ENCODE data around the gene CDR2L.
"Not testable (repeated sequence)": the region's sequence is repeated elsewhere in the genome, so short reads cannot be mapped to it uniquely, and the experiment has no call there.

Gene CDR2L

GRCh38 chr17:75024686-75025397 is 37.4 kb downstream of the CDR2L start:
- Histone ChIP-seq H3K27ac (ENCODE audit: insufficient read depth, low read length, poor library complexity, severe bottlenecking) (no peak overlapping the region), H3K4me1 (ENCODE audit: control insufficient read depth, insufficient read depth, low read length, poor library complexity, severe bottlenecking) (no peaks in the 10 kb centered on the region), H3K36me3 (ENCODE audit: control insufficient read depth, insufficient read depth, low read length) (peaks cover 25% of the 10 kb centered on the region), H3K4me3 (ENCODE audit: insufficient read depth, low read depth, low read length, poor library complexity, severe bottlenecking) (no peak overlapping the region), H3K9me3 (ENCODE audit: control insufficient read depth, low read length) (no peaks in the 10 kb centered on the region), H3K27me3 (replicated peaks; ENCODE audit: control insufficient read depth, insufficient read depth, low read length, poor library complexity, severe bottlenecking) (no peaks in the 10 kb centered on the region)
- DNase-seq = no peak

GRCh38 chr17:75025398-75025734 is 37.9 kb downstream of the CDR2L start:
- peaks cover 20% of the 10 kb centered on the region for H3K36me3 ChIP-seq (ENCODE audit: control insufficient read depth, insufficient read depth, low read length)
- DNase-seq; H3K4me3 ChIP-seq (ENCODE audit: insufficient read depth, low read depth, low read length, poor library complexity, severe bottlenecking); H3K9me3 ChIP-seq (ENCODE audit: control insufficient read depth, low read length); H3K27me3 ChIP-seq (replicated peaks; ENCODE audit: control insufficient read depth, insufficient read depth, low read length, poor library complexity, severe bottlenecking); H3K4me1 ChIP-seq (ENCODE audit: control insufficient read depth, insufficient read depth, low read length, poor library complexity, severe bottlenecking); H3K27ac ChIP-seq (ENCODE audit: insufficient read depth, low read length, poor library complexity, severe bottlenecking): not testable (repeated sequence)

- not testable (repeated sequence) for H3K36me3 ChIP-seq (ENCODE audit: control insufficient read depth, insufficient read depth, low read length); DNase-seq; H3K4me1 ChIP-seq (ENCODE audit: control insufficient read depth, insufficient read depth, low read length, poor library complexity, severe bottlenecking)
Observed at GRCh38 chr17:75026650-75027049, 39.2 kb downstream of the CDR2L start.

GRCh38 chr17:75030161-75030560 is 42.7 kb downstream of the CDR2L start:
- no peak overlapping the region for H3K4me3 ChIP-seq (ENCODE audit: insufficient read depth, low read depth, low read length, poor library complexity, severe bottlenecking)
- no peak overlapping the region for H3K27ac ChIP-seq (ENCODE audit: insufficient read depth, low read length, poor library complexity, severe bottlenecking)
- no peaks in the 10 kb centered on the region for H3K36me3 ChIP-seq (ENCODE audit: control insufficient read depth, insufficient read depth, low read length)
- peaks cover 28% of the 10 kb centered on the region for H3K4me1 ChIP-seq (ENCODE audit: control insufficient read depth, insufficient read depth, low read length, poor library complexity, severe bottlenecking)
- H3K9me3 ChIP-seq (ENCODE audit: control insufficient read depth, low read length) = no peaks in the 10 kb centered on the region
- H3K27me3 ChIP-seq (replicated peaks; ENCODE audit: control insufficient read depth, insufficient read depth, low read length, poor library complexity, severe bottlenecking) = no peaks in the 10 kb centered on the region
- DNase-seq = no peak

More at GRCh38 chr17:75026650-75027049, 39.2 kb downstream of the CDR2L start:
- not testable (repeated sequence) for H3K27ac ChIP-seq (ENCODE audit: insufficient read depth, low read length, poor library complexity, severe bottlenecking); H3K27me3 ChIP-seq (replicated peaks; ENCODE audit: control insufficient read depth, insufficient read depth, low read length, poor library complexity, severe bottlenecking); H3K4me3 ChIP-seq (ENCODE audit: insufficient read depth, low read depth, low read length, poor library complexity, severe bottlenecking); H3K9me3 ChIP-seq (ENCODE audit: control insufficient read depth, low read length)

GRCh38 chr17:75031972-75032719 is 44.7 kb downstream of the CDR2L start:
- Histone ChIP-seq H3K27ac (ENCODE audit: insufficient read depth, low read length, poor library complexity, severe bottlenecking) (peak overlapping the region; percentile 65), H3K36me3 (ENCODE audit: control insufficient read depth, insufficient read depth, low read length) (no peaks in the 10 kb centered on the region), H3K4me3 (ENCODE audit: insufficient read depth, low read depth, low read length, poor library complexity, severe bottlenecking) (no peak overlapping the region), H3K9me3 (ENCODE audit: control insufficient read depth, low read length) (no peaks in the 10 kb centered on the region), H3K4me1 (ENCODE audit: control insufficient read depth, insufficient read depth, low read length, poor library complexity, severe bottlenecking) (peaks cover 43% of the 10 kb centered on the region), H3K27me3 (replicated peaks; ENCODE audit: control insufficient read depth, insufficient read depth, low read length, poor library complexity, severe bottlenecking) (no peaks in the 10 kb centered on the region)
- DNase-seq = peak; percentile 33 to 53 (median 43)

- peak overlapping the region; percentile 35 for H3K27ac ChIP-seq (ENCODE audit: insufficient read depth, low read length, poor library complexity, severe bottlenecking)
- H3K4me1 ChIP-seq (ENCODE audit: control insufficient read depth, insufficient read depth, low read length, poor library complexity, severe bottlenecking) = peaks cover 46% of the 10 kb centered on the region
- no peaks in the 10 kb centered on the region for H3K27me3 ChIP-seq (replicated peaks; ENCODE audit: control insufficient read depth, insufficient read depth, low read length, poor library complexity, severe bottlenecking)
- DNase-seq = no peak
- H3K36me3 ChIP-seq (ENCODE audit: control insufficient read depth, insufficient read depth, low read length) = no peaks in the 10 kb centered on the region
- no peaks in the 10 kb centered on the region for H3K9me3 ChIP-seq (ENCODE audit: control insufficient read depth, low read length)
- H3K4me3 ChIP-seq (ENCODE audit: insufficient read depth, low read depth, low read length, poor library complexity, severe bottlenecking) = peak overlapping the region; percentile 57
Observed at GRCh38 chr17:75032720-75033280, 45.4 kb downstream of the CDR2L start.

GRCh38 chr17:75033346-75034235 is 46.2 kb downstream of the CDR2L start:
- DNase-seq = peak; percentile 76 to 80 (median 78)
- Histone ChIP-seq H3K36me3 (ENCODE audit: control insufficient read depth, insufficient read depth, low read length) (peaks cover 4% of the 10 kb centered on the region), H3K27me3 (replicated peaks; ENCODE audit: control insufficient read depth, insufficient read depth, low read length, poor library complexity, severe bottlenecking) (no peaks in the 10 kb centered on the region), H3K4me3 (ENCODE audit: insufficient read depth, low read depth, low read length, poor library complexity, severe bottlenecking) (peak overlapping the region; percentile 57), H3K27ac (ENCODE audit: insufficient read depth, low read length, poor library complexity, severe bottlenecking) (peak overlapping the region; percentile 35), H3K4me1 (ENCODE audit: control insufficient read depth, insufficient read depth, low read length, poor library complexity, severe bottlenecking) (peaks cover 46% of the 10 kb centered on the region), H3K9me3 (ENCODE audit: control insufficient read depth, low read length) (no peaks in the 10 kb centered on the region)

GRCh38 chr17:75034236-75034908 is 46.9 kb downstream of the CDR2L start:
- H3K4me3 ChIP-seq (ENCODE audit: insufficient read depth, low read depth, low read length, poor library complexity, severe bottlenecking) = peak overlapping the region; percentile 57
- H3K9me3 ChIP-seq (ENCODE audit: control insufficient read depth, low read length) = no peaks in the 10 kb centered on the region
- peak; percentile 64 to 69 (median 65) for DNase-seq
- H3K36me3 ChIP-seq (ENCODE audit: control insufficient read depth, insufficient read depth, low read length) = peaks cover 12% of the 10 kb centered on the region
- H3K4me1 ChIP-seq (ENCODE audit: control insufficient read depth, insufficient read depth, low read length, poor library complexity, severe bottlenecking) = peaks cover 46% of the 10 kb centered on the region
- no peaks in the 10 kb centered on the region for H3K27me3 ChIP-seq (replicated peaks; ENCODE audit: control insufficient read depth, insufficient read depth, low read length, poor library complexity, severe bottlenecking)
- H3K27ac ChIP-seq (ENCODE audit: insufficient read depth, low read length, poor library complexity, severe bottlenecking) = peak overlapping the region; percentile 52

GRCh38 chr17:75036643-75037268 is 49.3 kb downstream of the CDR2L start:
- no peaks in the 10 kb centered on the region for H3K9me3 ChIP-seq (ENCODE audit: control insufficient read depth, low read length)
- peaks cover 35% of the 10 kb centered on the region for H3K36me3 ChIP-seq (ENCODE audit: control insufficient read depth, insufficient read depth, low read length)
- peak overlapping the region; percentile 9 for H3K4me3 ChIP-seq (ENCODE audit: insufficient read depth, low read depth, low read length, poor library complexity, severe bottlenecking)
- no peaks in the 10 kb centered on the region for H3K27me3 ChIP-seq (replicated peaks; ENCODE audit: control insufficient read depth, insufficient read depth, low read length, poor library complexity, severe bottlenecking)
- peak; percentile 81 to 93 (median 86) for DNase-seq
- H3K27ac ChIP-seq (ENCODE audit: insufficient read depth, low read length, poor library complexity, severe bottlenecking) = peak overlapping the region; percentile 69
- H3K4me1 ChIP-seq (ENCODE audit: control insufficient read depth, insufficient read depth, low read length, poor library complexity, severe bottlenecking) = peaks cover 46% of the 10 kb centered on the region

All from effector memory CD4-positive, alpha-beta T cell (primary cell).